Measurements from ENCODE around the gene L3HYPDH.
A peak's percentile ranks its signal among the peaks of the same experiment; 100 is the strongest.

L3HYPDH gene

GRCh38 chr14:59439256-59439965 lies 44.8 kb downstream of the L3HYPDH start:
- TF ChIP-seq CTCF (IDR thresholded peaks at IDR 0.05; ENCODE audit: low read depth, low read length) = no peak
- DNase-seq (ENCODE audit: extremely low read depth, low read depth) = peak; percentile 37

- DNase-seq (ENCODE audit: extremely low read depth, low read depth) = no peak
- TF ChIP-seq CTCF (IDR thresholded peaks at IDR 0.05; ENCODE audit: low read depth, low read length) = no peak
Measured at GRCh38 chr14:59438195-59438647, 46.0 kb downstream of the L3HYPDH start.

DNA sequence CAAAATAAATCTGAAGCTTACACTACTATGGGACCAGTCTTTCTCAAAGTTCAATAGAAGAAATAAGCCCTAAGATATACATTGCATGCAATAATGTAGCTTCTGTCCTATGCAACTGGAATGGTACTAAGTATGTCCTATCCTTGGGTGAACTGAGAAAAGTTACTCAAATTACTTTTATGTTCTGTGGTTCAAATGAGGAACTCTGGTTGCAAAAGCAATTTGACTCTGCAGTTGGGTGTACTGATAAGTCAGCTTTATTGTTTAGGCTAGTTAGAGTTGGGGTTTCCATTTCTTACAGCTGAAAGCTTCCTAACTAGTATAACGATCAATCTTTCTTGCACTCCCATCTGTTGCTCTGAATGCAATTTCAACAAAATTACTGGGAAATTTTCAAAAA lies 48.2 kb downstream of the L3HYPDH start:
- TF ChIP-seq CTCF (IDR thresholded peaks at IDR 0.05; ENCODE audit: low read depth, low read length) = no peak
- no peak for DNase-seq (ENCODE audit: extremely low read depth, low read depth)

DNA sequence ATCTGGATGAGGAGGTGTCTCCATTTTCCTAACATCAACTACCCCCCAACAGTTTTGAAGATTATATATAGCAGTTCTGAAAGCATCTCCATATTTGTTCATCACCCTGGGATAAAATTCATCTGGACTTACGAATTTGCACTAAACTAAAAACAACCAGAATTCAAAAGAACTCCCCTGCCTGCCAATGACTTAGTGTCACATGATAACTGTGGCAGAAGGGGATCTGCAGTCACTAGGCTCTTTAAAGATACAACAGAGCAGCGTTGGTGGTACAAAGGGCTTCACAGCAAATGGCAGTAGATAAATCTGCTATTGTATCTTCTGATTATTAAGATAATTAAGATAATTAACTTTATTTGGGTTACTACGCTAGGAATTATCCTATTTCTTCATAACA lies 49.1 kb downstream of the L3HYPDH start:
- DNase-seq (ENCODE audit: extremely low read depth, low read depth) = no peak
- no peak for TF ChIP-seq CTCF (IDR thresholded peaks at IDR 0.05; ENCODE audit: low read depth, low read length)

DNA sequence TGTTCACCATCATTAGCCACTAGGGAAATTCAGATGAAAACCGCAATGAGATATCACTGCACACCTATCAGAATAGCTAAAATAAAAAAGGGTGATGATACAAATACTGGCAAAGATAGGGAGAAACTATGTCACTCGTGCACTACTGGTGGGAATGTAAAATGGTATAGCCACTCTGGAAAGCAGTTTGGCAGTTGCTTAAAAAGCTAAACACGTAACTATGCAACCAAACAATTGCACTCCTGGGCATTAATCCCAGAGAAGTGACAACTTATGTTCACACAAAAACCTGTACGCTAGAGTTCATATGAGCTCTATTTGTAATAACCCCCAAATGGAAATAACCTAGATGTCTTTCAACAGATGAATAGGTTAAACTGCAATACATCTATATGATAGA lies 54.4 kb downstream of the L3HYPDH start:
- DNase-seq (ENCODE audit: extremely low read depth, low read depth) = no peak
- TF ChIP-seq CTCF (IDR thresholded peaks at IDR 0.05; ENCODE audit: low read depth, low read length) = no peak

GRCh38 chr14:59428581-59429012 lies 55.6 kb downstream of the L3HYPDH start:
- DNase-seq (ENCODE audit: extremely low read depth, low read depth) = no peak
- TF ChIP-seq CTCF (IDR thresholded peaks at IDR 0.05; ENCODE audit: low read depth, low read length) = peak; percentile 50

GRCh38 chr14:59427653-59428580 lies 56.3 kb downstream of the L3HYPDH start:
- DNase-seq (ENCODE audit: extremely low read depth, low read depth) = no peak
- TF ChIP-seq CTCF (IDR thresholded peaks at IDR 0.05; ENCODE audit: low read depth, low read length) = no peak
